ENCODE measurements around the gene ARVCF. TPM values are rescaled to one million over a fixed set of nuclear protein-coding genes. Genes with fewer than 3 reads are reported as not detected.

Gene ARVCF
- total and polyA plus RNA-seq, 9 of the 15 experiments (the other 6 are each of a cell fraction or from before 2014, with no cell fraction given) = 0.03 to 97.4 (median 15.6) TPM

DNA sequence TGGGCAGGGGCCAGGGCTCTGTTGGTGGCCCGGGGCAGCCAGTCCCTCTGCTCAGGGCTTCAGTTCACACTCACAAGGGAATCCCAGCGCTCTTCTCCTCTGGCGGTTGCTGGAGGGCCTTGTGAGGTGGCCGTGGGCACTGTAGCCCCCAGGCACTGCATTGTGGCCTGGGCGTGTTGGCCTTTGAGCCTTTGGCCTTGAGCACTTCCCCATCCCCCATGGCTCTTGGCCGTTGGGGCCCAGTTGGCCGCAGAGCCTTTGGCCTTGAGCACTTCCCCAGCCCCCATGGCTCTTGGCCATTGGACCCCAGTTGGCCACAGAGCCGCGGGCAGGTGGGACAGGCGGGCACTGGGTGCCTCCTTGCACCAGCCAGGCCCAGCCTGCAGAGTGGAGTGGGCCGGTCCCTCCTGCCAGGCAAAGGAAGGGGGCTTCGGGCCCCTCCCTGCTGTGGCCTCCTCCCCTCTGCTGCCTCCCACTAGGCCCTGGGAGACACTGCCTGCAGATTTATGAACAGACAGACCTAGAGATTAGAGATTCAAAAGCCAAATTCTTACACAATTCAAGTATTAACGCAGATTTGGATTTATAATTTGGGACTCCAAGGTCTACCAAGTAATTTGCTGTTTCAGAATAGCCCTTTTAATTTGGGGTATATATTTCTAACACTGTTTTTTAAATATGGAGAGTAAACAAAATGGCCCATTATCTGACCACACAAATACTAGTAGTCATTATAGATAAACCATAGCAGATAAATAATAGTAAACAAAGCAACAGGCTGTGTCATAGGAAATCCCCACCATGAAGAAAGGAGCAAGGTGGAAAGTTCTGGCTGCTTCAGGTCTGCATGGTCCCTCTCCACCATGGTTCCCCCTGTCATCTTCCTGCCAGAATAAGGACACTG, 56.8 kb downstream of the ARVCF start (continued):
- TF ChIP-seq, protein P1, sequence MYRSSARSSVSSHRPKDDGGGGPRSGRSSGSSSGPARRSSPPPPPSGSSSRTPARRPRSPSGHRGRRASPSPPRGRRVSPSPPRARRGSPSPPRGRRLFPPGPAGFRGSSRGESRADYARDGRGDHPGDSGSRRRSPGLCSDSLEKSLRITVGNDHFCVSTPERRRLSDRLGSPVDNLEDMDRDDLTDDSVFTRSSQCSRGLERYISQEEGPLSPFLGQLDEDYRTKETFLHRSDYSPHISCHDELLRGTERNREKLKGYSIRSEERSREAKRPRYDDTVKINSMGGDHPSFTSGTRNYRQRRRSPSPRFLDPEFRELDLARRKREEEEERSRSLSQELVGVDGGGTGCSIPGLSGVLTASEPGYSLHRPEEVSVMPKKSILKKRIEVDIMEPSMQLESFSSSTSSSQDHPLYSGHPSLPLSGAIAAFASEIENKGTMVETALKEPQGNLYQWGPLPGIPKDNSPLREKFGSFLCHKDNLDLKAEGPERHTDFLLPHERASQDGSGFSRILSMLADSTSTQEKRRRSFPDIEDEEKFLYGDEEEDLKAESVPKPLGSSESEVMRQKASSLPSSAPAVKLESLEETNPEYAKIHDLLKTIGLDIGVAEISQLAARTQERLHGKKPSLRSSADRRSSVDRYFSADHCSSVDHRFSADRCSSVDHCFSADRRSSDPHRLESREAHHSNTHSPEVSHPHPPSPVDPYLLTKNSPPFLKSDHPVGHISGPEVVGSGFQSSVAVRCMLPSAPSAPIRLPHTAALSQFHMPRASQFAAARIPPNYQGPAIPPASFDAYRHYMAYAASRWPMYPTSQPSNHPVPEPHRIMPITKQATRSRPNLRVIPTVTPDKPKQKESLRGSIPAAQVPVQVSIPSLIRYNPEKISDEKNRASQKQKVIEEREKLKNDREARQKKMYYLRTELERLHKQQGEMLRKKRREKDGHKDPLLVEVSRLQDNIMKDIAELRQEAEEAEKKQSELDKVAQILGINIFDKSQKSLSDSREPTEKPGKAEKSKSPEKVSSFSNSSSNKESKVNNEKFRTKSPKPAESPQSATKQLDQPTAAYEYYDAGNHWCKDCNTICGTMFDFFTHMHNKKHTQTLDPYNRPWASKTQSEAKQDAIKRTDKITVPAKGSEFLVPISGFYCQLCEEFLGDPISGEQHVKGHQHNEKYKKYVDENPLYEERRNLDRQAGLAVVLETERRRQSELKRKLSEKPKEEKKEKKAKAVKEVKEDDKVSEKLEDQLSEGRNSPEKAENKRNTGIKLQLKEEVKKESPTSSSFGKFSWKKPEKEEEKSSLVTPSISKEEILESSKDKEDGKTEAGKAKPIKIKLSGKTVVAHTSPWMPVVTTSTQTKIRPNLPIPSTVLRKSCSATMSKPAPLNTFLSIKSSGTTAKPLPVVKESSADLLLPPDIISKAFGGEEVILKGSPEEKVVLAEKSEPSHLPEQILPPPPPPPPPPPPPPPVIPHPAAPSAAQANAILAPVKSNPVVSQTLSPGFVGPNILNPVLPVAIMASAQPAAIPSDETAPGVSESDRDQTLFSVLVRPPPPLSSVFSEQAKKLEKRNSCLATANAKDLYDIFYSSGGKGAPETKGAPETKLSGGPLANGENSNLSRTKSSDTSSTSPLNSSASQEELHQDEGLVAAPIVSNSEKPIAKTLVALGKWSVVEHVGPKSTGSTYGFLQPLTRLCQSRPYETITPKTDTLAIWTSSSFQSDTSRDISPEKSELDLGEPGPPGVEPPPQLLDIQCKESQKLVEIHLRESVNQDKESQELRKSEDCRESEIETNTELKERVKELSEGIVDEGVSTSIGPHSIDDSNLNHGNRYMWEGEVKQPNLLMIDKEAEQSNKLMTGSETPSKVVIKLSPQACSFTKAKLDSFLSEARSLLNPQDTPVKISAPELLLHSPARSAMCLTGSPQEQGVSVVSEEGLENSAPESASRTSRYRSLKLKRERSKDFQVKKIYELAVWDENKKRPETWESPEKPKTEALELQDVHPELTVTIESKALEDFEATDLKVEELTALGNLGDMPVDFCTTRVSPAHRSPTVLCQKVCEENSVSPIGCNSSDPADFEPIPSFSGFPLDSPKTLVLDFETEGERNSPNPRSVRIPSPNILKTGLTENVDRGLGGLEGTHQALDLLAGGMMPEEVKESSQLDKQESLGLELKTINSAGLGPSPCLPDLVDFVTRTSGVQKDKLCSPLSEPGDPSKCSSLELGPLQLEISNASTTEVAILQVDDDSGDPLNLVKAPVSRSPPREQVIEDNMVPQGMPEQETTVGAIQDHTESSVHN (IDR thresholded peaks at IDR 0.05; ENCODE audit: borderline replicate concordance in 1 of 2, low read depth in 1 of 2) = no peak
- no peak for TF ChIP-seq HEY1 (CRISPR knock-in tag; IDR thresholded peaks at IDR 0.05; ENCODE audit: borderline replicate concordance)
- TF ChIP-seq TRIM24 (IDR thresholded peaks at IDR 0.05) = no peak
- TF ChIP-seq OTX1 (CRISPR knock-in tag; IDR thresholded peaks at IDR 0.05) = no peak; the same call in 1 of the 2 replicates
- TF ChIP-seq JUND (IDR thresholded peaks at IDR 0.05; ENCODE audit: borderline replicate concordance, low read depth, low read length) = no peak
- TF ChIP-seq JUND (tag; IDR thresholded peaks at IDR 0.05; ENCODE audit: borderline replicate concordance, low read depth, low read length) = no peak
- TF ChIP-seq NFXL1 (CRISPR knock-in tag; IDR thresholded peaks at IDR 0.05) = no peak
- TF ChIP-seq GABPA (tag; conservative IDR thresholded peaks at IDR 0.05; ENCODE audit: low read depth) = no peak
- no peak for TF ChIP-seq TGIF2 (CRISPR knock-in tag; IDR thresholded peaks at IDR 0.05)
- no peak for TF ChIP-seq SIRT6 (IDR thresholded peaks at IDR 0.05; ENCODE audit: low read depth, low read length)
- TF ChIP-seq ZNF830 (CRISPR knock-in tag; IDR thresholded peaks at IDR 0.05) = 0 out of 2 replicates have a peak, but pooled peaks have one; percentile 74
- peak; percentile 40; the same call in 1 of the 2 replicates for TF ChIP-seq POLR2AphosphoS2 (IDR thresholded peaks at IDR 0.05; ENCODE audit: low read length)
- peak; percentile 24 for TF ChIP-seq MEIS2 (IDR thresholded peaks at IDR 0.05; ENCODE audit: partially characterized antibody)
- TF ChIP-seq GATA2 (CRISPR knock-in tag; IDR thresholded peaks at IDR 0.05) = no peak
- TF ChIP-seq TEAD2 (tag; IDR thresholded peaks at IDR 0.05) = no peak
- no peak for TF ChIP-seq ZNF41 (CRISPR knock-in tag; conservative IDR thresholded peaks at IDR 0.05)
- TF ChIP-seq DIDO1 (tag; IDR thresholded peaks at IDR 0.05; ENCODE audit: low read depth) = no peak
- TF ChIP-seq, protein P2, sequence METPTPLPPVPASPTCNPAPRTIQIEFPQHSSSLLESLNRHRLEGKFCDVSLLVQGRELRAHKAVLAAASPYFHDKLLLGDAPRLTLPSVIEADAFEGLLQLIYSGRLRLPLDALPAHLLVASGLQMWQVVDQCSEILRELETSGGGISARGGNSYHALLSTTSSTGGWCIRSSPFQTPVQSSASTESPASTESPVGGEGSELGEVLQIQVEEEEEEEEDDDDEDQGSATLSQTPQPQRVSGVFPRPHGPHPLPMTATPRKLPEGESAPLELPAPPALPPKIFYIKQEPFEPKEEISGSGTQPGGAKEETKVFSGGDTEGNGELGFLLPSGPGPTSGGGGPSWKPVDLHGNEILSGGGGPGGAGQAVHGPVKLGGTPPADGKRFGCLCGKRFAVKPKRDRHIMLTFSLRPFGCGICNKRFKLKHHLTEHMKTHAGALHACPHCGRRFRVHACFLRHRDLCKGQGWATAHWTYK (CRISPR knock-in tag; IDR thresholded peaks at IDR 0.05) = no peak; the same call in 1 of the 2 replicates

All from K562 (cell line).